Urothelium cell line (cell line): ENCODE data around the gene BCAR3.
"Not testable (repeated sequence)": the region's sequence is repeated elsewhere in the genome, so short reads cannot be mapped to it uniquely, and the experiment has no call there.

ENCODE experiments used
- DNase-seq: peaks from one replicate; pipeline ENCODE4 v3.0.0; 2011; ENCODE audit warnings: low spot score, mixed read lengths
- FAIRE-seq: peaks from 2 replicates; lab custom pipeline; 2011; peaks lifted over from hg19 to GRCh38; lab: Jason Lieb, UNC

The BCAR3 gene

GRCh38 chr1:93554883-93555872 lies 126.5 kb downstream of the BCAR3 start:
- DNase-seq = no peak
- FAIRE-seq = no peak

GRCh38 chr1:93553886-93554490 lies 127.6 kb downstream of the BCAR3 start:
- not testable (repeated sequence) for FAIRE-seq, DNase-seq

DNA sequence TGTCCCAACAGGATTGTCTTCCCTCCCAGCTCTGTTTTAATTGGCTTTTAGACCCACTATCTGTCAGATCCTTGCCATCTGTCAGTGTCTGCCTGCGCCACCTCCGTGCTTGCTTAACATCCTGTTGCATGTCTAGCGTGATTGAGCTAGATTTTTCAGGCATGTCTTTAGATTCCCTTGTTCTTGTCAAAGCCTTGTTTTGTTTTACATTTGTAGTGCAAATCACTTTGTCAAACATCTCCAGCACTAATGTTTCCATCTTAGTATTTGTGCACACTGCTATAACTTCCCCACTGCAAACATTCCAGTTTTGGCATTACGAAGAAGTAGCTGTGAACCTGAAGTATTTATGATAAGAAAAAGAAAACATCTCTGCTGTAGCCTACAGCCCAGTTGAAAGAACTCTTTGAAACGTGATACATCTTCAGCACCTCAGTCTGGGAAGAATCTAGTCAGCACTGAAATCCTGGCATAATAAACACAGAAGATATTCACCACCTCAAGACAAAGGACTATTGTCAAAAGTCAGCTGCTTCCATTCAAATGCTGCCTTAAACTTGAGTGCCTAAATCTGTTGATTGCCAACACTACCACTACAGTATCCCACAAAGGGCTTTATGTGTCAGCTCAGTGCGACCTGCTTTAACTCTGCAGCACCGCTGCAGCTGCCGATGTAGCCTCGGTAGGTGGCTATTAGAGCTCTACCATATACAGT lies 128.7 kb downstream of the BCAR3 start:
- DNase-seq = peak; percentile 38
- no peak for FAIRE-seq

- DNase-seq = no peak
- no peak for FAIRE-seq
Observed at GRCh38 chr1:93549811-93550210, 131.8 kb downstream of the BCAR3 start.

- DNase-seq (no peak), FAIRE-seq (no peak)
Observed at GRCh38 chr1:93549131-93549530, 132.5 kb downstream of the BCAR3 start.

DNA sequence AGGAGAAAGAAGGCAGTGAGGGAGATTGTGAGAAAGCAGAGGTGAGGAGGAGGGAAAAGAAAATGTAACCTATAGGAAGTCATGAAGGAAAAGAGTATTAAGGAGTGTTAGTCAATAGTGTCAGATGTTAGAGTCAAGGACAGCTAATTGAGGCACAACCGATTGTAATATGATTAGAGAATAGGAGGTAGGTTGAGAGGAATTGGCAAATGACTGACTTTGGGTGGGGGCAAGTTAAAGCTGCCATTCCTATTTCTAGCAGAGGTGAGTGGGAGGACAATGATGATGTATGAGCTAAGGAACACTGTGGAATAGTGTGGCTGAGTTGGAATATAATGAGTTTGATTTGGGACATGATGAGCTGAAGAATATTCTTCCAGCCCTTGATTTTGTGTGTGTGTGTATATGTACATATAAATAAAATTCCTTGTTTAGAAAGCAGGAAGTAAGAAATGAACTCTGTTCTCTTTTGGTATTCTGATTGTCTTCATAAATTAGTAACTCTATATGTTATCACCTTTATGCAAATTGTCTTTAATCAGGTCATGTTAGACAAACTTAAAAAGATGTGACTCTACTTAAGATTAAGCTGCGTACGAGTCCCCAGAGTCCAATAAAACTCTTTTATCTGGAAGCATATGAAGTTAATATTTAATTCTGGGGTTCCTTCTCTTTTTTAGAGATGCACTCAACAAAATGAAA lies 135.3 kb downstream of the BCAR3 start:
- DNase-seq = no peak
- FAIRE-seq = no peak

DNA sequence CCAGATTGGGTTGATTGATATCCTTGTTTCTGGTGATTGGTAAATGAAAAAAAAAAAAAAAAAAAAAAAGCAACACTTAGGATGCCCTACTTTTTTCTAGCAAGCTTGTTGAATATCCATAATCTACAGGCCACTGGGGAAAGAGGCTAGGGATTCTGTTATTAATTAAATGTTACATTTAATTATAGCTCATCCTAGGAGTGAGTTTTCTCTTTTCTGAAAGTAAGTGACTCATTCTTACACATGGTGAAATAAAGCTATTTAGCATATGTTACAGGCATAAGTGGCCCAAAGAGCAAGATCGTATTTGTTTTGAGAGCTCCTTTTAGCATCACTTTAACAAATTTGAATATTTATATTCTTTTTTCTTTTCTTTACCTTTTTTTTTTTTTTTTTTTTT lies 139.2 kb downstream of the BCAR3 start:
- FAIRE-seq (no peak), DNase-seq (no peak)

GRCh38 chr1:93541045-93541444 lies 140.6 kb downstream of the BCAR3 start:
- DNase-seq = no peak
- FAIRE-seq = no peak

GRCh38 chr1:93537924-93538323 lies 143.7 kb downstream of the BCAR3 start:
- FAIRE-seq (no peak), DNase-seq (no peak)

- FAIRE-seq (no peak), DNase-seq (no peak)
Observed at GRCh38 chr1:93537396-93537795, 144.2 kb downstream of the BCAR3 start.

DNA sequence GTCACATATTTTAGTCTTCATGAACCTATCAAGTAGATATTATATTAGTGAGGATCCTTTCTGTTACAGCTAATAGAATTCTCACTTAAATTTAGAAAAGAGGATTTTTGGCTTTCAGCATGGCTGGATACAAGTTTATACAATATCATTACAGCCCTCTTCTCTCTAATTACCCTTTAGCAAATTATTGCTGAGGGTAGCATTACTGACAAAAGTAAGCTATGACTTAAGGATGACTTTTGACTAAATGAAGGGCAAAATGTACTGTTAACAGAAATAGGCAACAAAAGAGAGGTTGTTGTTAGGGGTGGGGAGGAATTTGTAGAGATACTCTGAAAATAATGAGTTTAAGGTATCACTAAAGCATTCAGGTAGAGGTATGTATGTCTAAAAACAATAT lies 148.0 kb downstream of the BCAR3 start:
- no peak for DNase-seq
- FAIRE-seq = no peak

DNA sequence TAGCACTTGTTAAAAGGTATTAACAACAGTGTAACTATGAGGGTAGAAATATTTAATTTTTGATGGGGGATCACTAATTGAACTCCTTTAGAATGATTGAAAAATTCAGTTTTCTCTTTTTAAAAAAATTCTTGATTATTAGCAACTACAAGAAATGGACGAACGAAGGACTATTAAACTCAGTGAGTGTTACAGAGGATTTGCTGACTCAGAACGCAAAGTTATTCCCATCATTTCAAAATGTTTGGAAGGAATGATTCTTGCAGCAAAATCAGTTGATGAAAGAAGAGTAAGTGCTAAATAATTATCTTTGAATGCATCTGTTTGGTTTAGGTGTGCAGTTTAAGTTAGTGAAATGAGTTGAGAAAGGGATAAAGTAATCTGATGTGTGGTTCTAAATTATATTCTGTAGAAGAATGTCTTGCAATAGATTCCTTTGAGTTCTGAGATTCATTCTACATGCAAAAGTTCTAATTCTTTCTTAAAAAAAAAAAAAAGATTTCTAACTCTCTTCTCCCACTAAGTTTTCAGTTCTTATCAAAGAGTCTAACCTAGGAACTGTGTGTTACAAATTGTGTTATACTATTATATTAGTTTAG lies 148.8 kb downstream of the BCAR3 start:
- no peak for DNase-seq
- no peak for FAIRE-seq

- DNase-seq = no peak
- no peak for FAIRE-seq
Observed at GRCh38 chr1:93531193-93531592, 150.4 kb downstream of the BCAR3 start.

GRCh38 chr1:93528412-93528811 lies 153.2 kb downstream of the BCAR3 start:
- no peak for FAIRE-seq
- DNase-seq = no peak

DNA sequence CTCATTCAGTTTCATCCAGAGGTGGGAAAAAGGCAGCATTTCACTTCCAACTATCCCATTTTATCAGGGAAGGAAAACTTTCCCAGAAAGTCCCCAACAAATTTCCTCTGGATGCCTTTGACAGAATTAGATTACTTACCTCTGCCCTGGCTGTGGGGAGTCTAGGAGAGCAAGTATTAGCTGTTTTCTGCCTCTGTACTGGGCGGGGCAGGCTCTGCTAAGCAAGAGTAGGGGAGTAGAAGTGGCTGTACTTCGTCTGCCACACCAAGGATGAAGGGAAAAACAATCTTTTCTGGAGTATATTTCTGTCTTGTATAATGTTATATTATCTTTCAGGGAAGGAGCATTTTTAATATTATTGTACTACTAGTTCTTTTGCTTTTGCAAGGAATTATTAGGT lies 155.2 kb downstream of the BCAR3 start:
- FAIRE-seq (no peak), DNase-seq (no peak)

GRCh38 chr1:93525431-93525830 lies 156.2 kb downstream of the BCAR3 start:
- FAIRE-seq (no peak), DNase-seq (no peak)

DNA sequence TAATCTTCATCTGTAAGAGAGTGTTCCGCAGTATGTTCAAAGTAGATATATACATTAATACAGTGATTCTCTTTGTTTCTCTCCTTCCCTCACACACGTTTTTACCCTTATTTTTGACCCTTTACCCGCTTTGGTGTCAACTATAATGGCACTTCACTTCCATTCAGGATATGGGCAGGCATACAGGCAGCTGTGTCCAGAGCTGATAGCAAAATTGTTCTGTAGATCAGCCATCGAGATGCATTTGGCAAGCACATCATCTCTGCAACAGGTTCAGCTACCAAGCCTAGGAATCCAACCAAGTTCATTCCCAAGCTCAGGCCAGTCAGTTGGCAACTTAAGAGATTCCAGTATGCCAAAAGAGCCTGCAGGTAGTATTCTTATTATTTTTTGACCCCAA lies 158.9 kb downstream of the BCAR3 start:
- DNase-seq (no peak), FAIRE-seq (no peak)

DNA sequence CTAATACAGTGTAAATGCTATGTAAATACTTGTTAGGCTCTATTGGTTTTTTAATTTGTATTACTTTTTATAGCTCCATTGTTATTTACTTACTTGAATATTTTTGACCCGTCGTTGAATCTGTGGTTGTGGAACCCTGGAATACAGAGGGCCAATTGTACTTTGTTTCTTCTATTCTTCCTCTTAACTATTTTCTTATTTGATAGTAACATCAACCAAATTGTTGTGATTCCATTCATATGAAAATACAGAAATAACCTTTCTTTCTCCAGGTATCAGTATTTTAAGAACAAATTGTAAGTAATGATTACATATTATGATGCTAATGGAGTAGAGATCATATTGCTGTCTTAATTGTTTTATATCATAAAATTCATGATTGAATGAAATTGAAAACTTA lies 160.0 kb downstream of the BCAR3 start:
- no peak for FAIRE-seq
- DNase-seq = no peak

DNA sequence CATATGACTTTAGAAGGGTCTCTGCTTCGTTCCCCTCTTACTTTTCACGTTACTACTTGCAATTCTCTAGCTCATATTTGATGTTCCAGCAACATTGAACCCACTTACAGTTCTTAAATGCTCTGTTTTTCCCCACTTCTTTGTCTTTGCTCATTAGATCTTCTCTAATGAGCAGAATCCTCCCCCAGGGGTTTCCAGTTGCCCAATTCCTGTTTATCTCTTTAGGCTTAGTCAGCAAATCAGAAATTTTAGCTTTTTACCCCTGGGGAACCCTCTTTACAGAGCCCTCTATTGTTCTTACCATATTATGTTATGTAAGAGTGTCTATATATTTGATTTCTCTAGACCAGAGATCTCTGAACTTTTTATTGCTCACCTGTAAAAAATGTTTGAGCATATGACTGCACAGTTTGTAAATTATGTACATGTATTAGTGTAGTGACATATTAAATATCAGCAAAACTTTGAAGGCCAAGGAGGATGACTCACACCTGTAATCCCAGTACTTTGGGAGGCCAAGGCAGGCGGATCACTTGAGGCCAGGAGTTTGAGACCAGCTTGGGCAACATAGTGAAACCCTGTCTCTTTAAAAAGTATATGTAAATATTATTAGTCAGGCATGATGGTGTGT lies 162.3 kb downstream of the BCAR3 start:
- DNase-seq (peak; percentile 5), FAIRE-seq (no peak)

DNA sequence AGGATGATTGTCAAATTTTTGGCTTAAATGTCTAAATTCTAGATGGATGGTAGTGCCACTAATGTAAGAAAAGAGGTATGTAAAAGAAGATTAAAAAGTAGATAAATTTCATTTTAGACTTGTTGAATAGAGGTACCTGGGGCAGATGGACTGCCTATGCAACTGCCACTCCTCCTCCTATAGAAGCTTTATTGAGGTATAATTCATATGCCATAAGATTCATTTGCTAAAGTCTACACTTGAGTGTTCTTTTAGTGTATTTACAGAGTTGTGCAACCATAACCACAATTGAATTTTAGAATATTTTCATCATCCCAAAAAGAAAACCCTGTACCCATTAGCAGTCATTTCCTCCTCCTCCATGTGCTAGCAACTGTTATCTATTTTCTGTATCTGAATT lies 163.1 kb downstream of the BCAR3 start:
- no peak for DNase-seq

More for the DNA sequence above, 163.1 kb downstream of the BCAR3 start:
- FAIRE-seq = no peak
